ENCODE measurements around the gene CPLX4. TPM values are rescaled to one million over a fixed set of nuclear protein-coding genes. Genes with fewer than 3 reads are reported as not detected.

The CPLX4 gene
- polyA plus RNA-seq, 1 of the 3 experiments (the other 2 are of a cell fraction), result not detected

GRCh38 chr18:59272891-59273758, 45.3 kb downstream of the CPLX4 start, which contains the start of gene RAX:
RAX (minus strand) TSS chr18:59273454; CDS start chr18:59273206, 248 bp downstream.
- 28% methylated on average over 34 of the region's 88 CpGs for WGBS (ENCODE audit: low lambda C conversion rate)
- no peak within 1 kb of the TSS for H3K9ac ChIP-seq
- no peaks in the 10 kb centered on the region for H3K9me2 ChIP-seq
- no peaks in the 10 kb centered on the region for H3F3A ChIP-seq (replicated peaks; ENCODE audit: insufficient read depth)
- ChIA-PET CTCF (interaction anchor here (0.6 to 2.4 kb wide), 13 partner anchors 9 to 1890 kb away, joined by 3 to 18 read pairs (median 4); partner anchors contain the start of gene LMAN1), POLR2A (no interaction called here)
- peak; percentile 94 for DNase-seq
- no peaks in the 10 kb centered on the region for H4K20me1 ChIP-seq (ENCODE audit: insufficient read depth)
- no peak within 1 kb of the TSS for H2AFZ ChIP-seq (ENCODE audit: low read depth)
- peaks cover 83% of the 10 kb centered on the region for H3K27me3 ChIP-seq (ENCODE audit: insufficient read depth)
- no peaks in the 10 kb centered on the region for H3K79me2 ChIP-seq (ENCODE audit: insufficient read depth)
- no peaks in the 10 kb centered on the region for H3K9me3 ChIP-seq
- H3K27ac ChIP-seq (ENCODE audit: low read depth in 2 of 2, low read length in 1 of 2), result no peak within 1 kb of the TSS
- H3K36me3 ChIP-seq (replicated peaks in 1 of 2; ENCODE audit: control insufficient read depth in 1 of 2, insufficient read depth in 2 of 2, low read length in 1 of 2), result no peaks in the 10 kb centered on the region
- H3K4me3 ChIP-seq (ENCODE audit: low read depth in 2 of 2, low read length in 1 of 2), result peak within 1 kb of the TSS; percentile 9 to 29; a peak in 1 of 4 replicates
- peaks cover 4 to 10% of the 10 kb centered on the region in 2 experiments; a peak in 2 of 4 replicates for H3K4me1 ChIP-seq (ENCODE audit: control insufficient read depth in 1 of 2, insufficient read depth in 2 of 2, low read depth in 1 of 2, low read length in 1 of 2)
- TF ChIP-seq, protein P1, sequence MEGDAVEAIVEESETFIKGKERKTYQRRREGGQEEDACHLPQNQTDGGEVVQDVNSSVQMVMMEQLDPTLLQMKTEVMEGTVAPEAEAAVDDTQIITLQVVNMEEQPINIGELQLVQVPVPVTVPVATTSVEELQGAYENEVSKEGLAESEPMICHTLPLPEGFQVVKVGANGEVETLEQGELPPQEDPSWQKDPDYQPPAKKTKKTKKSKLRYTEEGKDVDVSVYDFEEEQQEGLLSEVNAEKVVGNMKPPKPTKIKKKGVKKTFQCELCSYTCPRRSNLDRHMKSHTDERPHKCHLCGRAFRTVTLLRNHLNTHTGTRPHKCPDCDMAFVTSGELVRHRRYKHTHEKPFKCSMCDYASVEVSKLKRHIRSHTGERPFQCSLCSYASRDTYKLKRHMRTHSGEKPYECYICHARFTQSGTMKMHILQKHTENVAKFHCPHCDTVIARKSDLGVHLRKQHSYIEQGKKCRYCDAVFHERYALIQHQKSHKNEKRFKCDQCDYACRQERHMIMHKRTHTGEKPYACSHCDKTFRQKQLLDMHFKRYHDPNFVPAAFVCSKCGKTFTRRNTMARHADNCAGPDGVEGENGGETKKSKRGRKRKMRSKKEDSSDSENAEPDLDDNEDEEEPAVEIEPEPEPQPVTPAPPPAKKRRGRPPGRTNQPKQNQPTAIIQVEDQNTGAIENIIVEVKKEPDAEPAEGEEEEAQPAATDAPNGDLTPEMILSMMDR (IDR thresholded peaks at IDR 0.05), result peak; percentile 42; the same call in 1 of the 2 replicates
- TF ChIP-seq NFIC (IDR thresholded peaks at IDR 0.05; ENCODE audit: borderline replicate concordance) (no peak), EZH2phosphoT487 (IDR thresholded peaks at IDR 0.05; ENCODE audit: borderline replicate concordance, low read depth) (peak; percentile 71; the same call in 1 of the 2 replicates)
- peak within 1 kb of the TSS; percentile 47; the same call in 1 of the 2 replicates for H3K4me2 ChIP-seq

DNA sequence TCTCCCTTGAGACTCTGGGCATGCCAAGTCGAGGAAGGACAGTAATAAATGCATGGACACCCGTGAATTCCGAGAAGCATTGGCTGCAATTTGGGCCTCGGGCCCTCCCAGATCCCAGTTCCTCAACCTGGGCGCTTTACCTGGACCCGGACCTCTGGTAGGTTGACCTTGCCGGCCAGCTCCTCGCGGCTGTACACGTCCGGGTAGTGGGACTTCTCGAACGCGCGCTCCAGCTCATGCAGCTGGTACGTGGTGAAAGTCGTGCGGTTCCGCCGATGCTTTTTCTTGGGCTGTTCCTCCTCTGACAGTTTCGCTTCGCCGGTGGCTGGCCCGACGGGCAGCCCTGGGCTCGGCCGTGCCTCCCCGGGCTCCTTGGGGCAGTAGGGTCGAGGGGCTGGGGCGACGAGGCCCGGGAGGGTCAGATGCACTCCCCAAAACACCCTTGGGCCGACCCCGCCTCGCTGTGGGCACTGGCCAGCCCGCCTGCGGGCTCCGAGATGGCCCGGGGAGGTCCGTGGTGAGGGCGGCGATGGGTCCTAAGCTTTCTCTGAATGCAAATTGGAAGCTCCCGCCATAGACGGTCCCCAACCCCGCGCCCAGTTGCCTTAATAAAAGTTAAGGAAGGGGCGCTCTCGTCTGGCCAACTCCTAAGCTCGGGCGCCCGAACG, 46.1 kb downstream of the CPLX4 start:
- no peak overlapping the region for H3K9ac ChIP-seq
- H3K9me3 ChIP-seq, result no peaks in the 10 kb centered on the region
- peak overlapping the region; percentile 11; the same call in 1 of the 2 replicates for H3K4me2 ChIP-seq
- peaks cover 4 to 12% of the 10 kb centered on the region in 2 experiments; a peak in 2 of 4 replicates for H3K4me1 ChIP-seq (ENCODE audit: control insufficient read depth in 1 of 2, insufficient read depth in 2 of 2, low read depth in 1 of 2, low read length in 1 of 2)
- H3K36me3 ChIP-seq (replicated peaks in 1 of 2; ENCODE audit: control insufficient read depth in 1 of 2, insufficient read depth in 2 of 2, low read length in 1 of 2), result no peaks in the 10 kb centered on the region
- peaks cover 90% of the 10 kb centered on the region for H3K27me3 ChIP-seq (ENCODE audit: insufficient read depth)
- H4K20me1 ChIP-seq (ENCODE audit: insufficient read depth), result no peaks in the 10 kb centered on the region
- ChIA-PET CTCF (interaction anchor here (1.0 to 4.4 kb wide), 11 partner anchors 13 to 551 kb away, joined by 3 to 18 read pairs (median 7); no protein-coding TSS in a partner anchor), POLR2A (no interaction called here)
- no peak overlapping the region for H3K27ac ChIP-seq (ENCODE audit: low read depth in 2 of 2, low read length in 1 of 2)
- WGBS (ENCODE audit: low lambda C conversion rate), result 51% methylated on average over 19 of the region's 52 CpGs
- no peak overlapping the region for H3K4me3 ChIP-seq (ENCODE audit: low read depth in 2 of 2, low read length in 1 of 2)
- peaks cover 2% of the 10 kb centered on the region for H3F3A ChIP-seq (replicated peaks; ENCODE audit: insufficient read depth)
- peak; percentile 32 for DNase-seq
- H3K79me2 ChIP-seq (ENCODE audit: insufficient read depth), result no peaks in the 10 kb centered on the region
- TF ChIP-seq MXI1 (IDR thresholded peaks at IDR 0.05; ENCODE audit: low read depth, low read length) (no peak), SMC3 (IDR thresholded peaks at IDR 0.05; ENCODE audit: low read depth, low read length) (no peak), RCOR1 (IDR thresholded peaks at IDR 0.05; ENCODE audit: low read length) (no peak), RFX5 (IDR thresholded peaks at IDR 0.05; ENCODE audit: low read length) (no peak), RAD21 (IDR thresholded peaks at IDR 0.05; ENCODE audit: low read length) (no peak), NFIC (IDR thresholded peaks at IDR 0.05; ENCODE audit: borderline replicate concordance) (no peak), MEF2A (IDR thresholded peaks at IDR 0.05; ENCODE audit: borderline replicate concordance, low read depth) (no peak)
- TF ChIP-seq, protein P1 (IDR thresholded peaks at IDR 0.05), result no peak
- TF ChIP-seq, protein P2, sequence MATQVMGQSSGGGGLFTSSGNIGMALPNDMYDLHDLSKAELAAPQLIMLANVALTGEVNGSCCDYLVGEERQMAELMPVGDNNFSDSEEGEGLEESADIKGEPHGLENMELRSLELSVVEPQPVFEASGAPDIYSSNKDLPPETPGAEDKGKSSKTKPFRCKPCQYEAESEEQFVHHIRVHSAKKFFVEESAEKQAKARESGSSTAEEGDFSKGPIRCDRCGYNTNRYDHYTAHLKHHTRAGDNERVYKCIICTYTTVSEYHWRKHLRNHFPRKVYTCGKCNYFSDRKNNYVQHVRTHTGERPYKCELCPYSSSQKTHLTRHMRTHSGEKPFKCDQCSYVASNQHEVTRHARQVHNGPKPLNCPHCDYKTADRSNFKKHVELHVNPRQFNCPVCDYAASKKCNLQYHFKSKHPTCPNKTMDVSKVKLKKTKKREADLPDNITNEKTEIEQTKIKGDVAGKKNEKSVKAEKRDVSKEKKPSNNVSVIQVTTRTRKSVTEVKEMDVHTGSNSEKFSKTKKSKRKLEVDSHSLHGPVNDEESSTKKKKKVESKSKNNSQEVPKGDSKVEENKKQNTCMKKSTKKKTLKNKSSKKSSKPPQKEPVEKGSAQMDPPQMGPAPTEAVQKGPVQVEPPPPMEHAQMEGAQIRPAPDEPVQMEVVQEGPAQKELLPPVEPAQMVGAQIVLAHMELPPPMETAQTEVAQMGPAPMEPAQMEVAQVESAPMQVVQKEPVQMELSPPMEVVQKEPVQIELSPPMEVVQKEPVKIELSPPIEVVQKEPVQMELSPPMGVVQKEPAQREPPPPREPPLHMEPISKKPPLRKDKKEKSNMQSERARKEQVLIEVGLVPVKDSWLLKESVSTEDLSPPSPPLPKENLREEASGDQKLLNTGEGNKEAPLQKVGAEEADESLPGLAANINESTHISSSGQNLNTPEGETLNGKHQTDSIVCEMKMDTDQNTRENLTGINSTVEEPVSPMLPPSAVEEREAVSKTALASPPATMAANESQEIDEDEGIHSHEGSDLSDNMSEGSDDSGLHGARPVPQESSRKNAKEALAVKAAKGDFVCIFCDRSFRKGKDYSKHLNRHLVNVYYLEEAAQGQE (IDR thresholded peaks at IDR 0.05; ENCODE audit: low read depth, low read length), result no peak
- TF ChIP-seq, protein P3, sequence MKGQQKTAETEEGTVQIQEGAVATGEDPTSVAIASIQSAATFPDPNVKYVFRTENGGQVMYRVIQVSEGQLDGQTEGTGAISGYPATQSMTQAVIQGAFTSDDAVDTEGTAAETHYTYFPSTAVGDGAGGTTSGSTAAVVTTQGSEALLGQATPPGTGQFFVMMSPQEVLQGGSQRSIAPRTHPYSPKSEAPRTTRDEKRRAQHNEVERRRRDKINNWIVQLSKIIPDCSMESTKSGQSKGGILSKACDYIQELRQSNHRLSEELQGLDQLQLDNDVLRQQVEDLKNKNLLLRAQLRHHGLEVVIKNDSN (IDR thresholded peaks at IDR 0.05; ENCODE audit: borderline replicate concordance, low read depth), result no peak
- H3K9me2 ChIP-seq, result no peaks in the 10 kb centered on the region
- H2AFZ ChIP-seq (ENCODE audit: low read depth), result no peak overlapping the region

Measured in SK-N-SH (cell line).